ENCODE results near the gene COA1. TPM values are rescaled to one million over a fixed set of nuclear protein-coding genes. Genes with fewer than 3 reads are reported as not detected.

COA1 gene
- total and polyA plus RNA-seq, 9 of the 15 experiments (the other 6 are each of a cell fraction or from before 2014, with no cell fraction given) = 98.9 to 463 (median 181) TPM

DNA sequence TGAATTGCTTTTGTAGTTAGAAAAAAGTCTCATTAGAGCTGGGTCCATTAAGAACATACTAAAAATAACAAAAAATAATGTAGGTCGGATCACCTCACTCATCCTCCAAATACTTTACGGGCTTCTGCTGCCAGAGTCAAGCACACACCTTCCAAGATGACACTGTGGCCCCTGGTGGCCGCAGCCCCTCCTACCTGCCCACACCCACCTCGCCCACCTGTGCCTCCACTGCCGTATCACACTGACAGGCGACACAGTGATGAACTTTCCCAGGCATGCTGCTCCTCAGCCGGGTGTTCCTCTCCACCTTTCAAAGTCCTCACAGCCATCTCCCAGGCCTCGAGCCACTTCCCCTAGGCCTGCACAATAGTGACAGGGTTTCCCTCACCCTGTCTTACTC lies 85.5 kb downstream of the COA1 start:
- DNase-seq (ENCODE audit: extremely low read depth in 1 of 4, low spot score in 3 of 4) (no peak), ATAC-seq (no peak), FAIRE-seq (no peak)
- H3K27ac ChIP-seq (ENCODE audit: extremely low read depth, low read depth, low read length) = no peak overlapping the region
- H3K79me2 ChIP-seq (ENCODE audit: control insufficient read depth, insufficient read depth, low read length) = peaks cover 2% of the 10 kb centered on the region; the same call in 1 of the 3 replicates
- no peaks in the 10 kb centered on the region for H3K27me3 ChIP-seq (ENCODE audit: control insufficient read depth in 2 of 2, insufficient read depth in 2 of 2, low read length in 2 of 2)
- BruUV-seq (replicated peaks) = no TSS peak
- H3K9me1 ChIP-seq (ENCODE audit: control insufficient read depth, insufficient read depth, low read length) = no peaks in the 10 kb centered on the region
- 87% methylated on average over 8 of the region's 8 CpGs for WGBS (ENCODE audit: insufficient coverage, low coverage, missing lambda C conversion rate)
- H3K36me3 ChIP-seq (ENCODE audit: control insufficient read depth, insufficient read depth, low read length) = peaks cover 87% of the 10 kb centered on the region; the same call in 2 of the 3 replicates
- no peaks in the 10 kb centered on the region for H3K4me1 ChIP-seq (replicated peaks in 1 of 2; ENCODE audit: control insufficient read depth in 2 of 2, insufficient read depth in 2 of 2, low read length in 2 of 2)
- intact Hi-C loops (cut with micrococcal nuclease) (no loop called here), in situ Hi-C loops (cut with MboI) (no loop called here)
- H3K9me3 ChIP-seq (replicated peaks; ENCODE audit: control insufficient read depth, insufficient read depth, low read depth, low read length) = no peaks in the 10 kb centered on the region
- no peak overlapping the region for H3K4me3 ChIP-seq
- no peak overlapping the region for H3K9ac ChIP-seq (ENCODE audit: insufficient read depth in 1 of 2, low read depth in 2 of 2, low read length in 2 of 2)
- CTCF ChIA-PET (ENCODE audit: low intra/inter-chr PET ratio) = no interaction called here
- TF ChIP-seq SP2 (IDR thresholded peaks at IDR 0.05; ENCODE audit: extremely low read depth, low read depth, low read length, poor library complexity, severe bottlenecking) (no peak), ZSCAN29 (IDR thresholded peaks at IDR 0.05) (no peak)
- no peaks in the 10 kb centered on the region for H4K20me1 ChIP-seq (replicated peaks; ENCODE audit: control insufficient read depth, insufficient read depth, low read length)
- POLR2A ChIA-PET = interaction anchor here (0.6 kb wide), 1 partner anchor 697 kb away, joined by 3 read pairs; no protein-coding TSS in a partner anchor
- H3K4me2 ChIP-seq (ENCODE audit: insufficient read depth, low read length) = no peak overlapping the region
- H2AFZ ChIP-seq (ENCODE audit: low read depth, low read length) = no peak overlapping the region

DNA sequence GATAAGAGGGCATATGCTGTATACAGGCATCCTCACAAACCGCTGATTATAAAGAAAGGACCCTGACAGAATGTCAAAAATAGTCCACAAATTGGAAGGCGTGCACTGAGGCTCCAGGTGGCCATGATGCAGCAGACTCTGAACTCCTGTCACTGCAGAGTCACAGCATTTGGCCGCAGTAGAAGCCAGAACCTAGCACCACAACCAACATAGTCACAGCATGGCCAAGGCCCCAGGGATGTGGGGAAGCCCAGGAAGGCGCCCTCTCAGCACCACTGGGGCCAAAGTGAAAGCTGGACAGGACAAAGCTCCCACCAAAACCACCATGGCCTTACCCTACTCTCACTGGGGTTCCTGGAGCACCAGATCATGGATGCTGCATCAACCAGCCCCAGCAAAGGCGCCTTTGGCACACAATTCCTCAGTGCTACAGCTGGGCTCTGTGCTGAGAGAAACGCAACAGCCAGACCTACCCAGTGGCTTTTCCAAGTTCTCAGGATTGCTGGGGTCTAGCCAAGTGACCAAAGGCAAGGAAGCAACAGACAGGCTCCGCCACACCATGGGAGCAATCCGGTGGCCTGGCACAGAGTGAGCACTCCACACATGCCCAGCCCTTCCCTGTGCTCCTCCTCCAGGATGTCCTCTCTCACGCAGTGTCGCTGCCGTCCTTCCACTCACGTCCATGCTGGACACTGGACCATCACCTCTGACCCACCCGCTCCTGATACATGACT lies 86.3 kb downstream of the COA1 start:
- no peak overlapping the region for H2AFZ ChIP-seq (ENCODE audit: low read depth, low read length)
- DNase-seq (ENCODE audit: extremely low read depth in 1 of 4, low spot score in 3 of 4) = no peak
- TF ChIP-seq ZNF644 (tag; IDR thresholded peaks at IDR 0.05; ENCODE audit: low read depth) = no peak
- TF ChIP-seq RBM22 (IDR thresholded peaks at IDR 0.05; ENCODE audit: low read depth, low read length, poor library complexity, severe bottlenecking) = peak; percentile 28
- TF ChIP-seq SRSF7 (optimal IDR thresholded peaks at IDR 0.05; ENCODE audit: low read depth, low read length) = no peak
- no peaks in the 10 kb centered on the region for H3K9me1 ChIP-seq (ENCODE audit: control insufficient read depth, insufficient read depth, low read length)
- no peak overlapping the region for H3K4me3 ChIP-seq
- CTCF ChIA-PET (ENCODE audit: low intra/inter-chr PET ratio) = no interaction called here
- H3K4me2 ChIP-seq (ENCODE audit: insufficient read depth, low read length) = no peak overlapping the region
- no peaks in the 10 kb centered on the region for H3K4me1 ChIP-seq (replicated peaks in 1 of 2; ENCODE audit: control insufficient read depth in 2 of 2, insufficient read depth in 2 of 2, low read length in 2 of 2)
- BruUV-seq (replicated peaks) = no TSS peak
- no peaks in the 10 kb centered on the region for H4K20me1 ChIP-seq (replicated peaks; ENCODE audit: control insufficient read depth, insufficient read depth, low read length)
- no peak overlapping the region for H3K27ac ChIP-seq (ENCODE audit: extremely low read depth, low read depth, low read length)
- WGBS (ENCODE audit: insufficient coverage, low coverage, missing lambda C conversion rate) = 94% methylated on average over 13 of the region's 13 CpGs
- H3K27me3 ChIP-seq (ENCODE audit: control insufficient read depth in 2 of 2, insufficient read depth in 2 of 2, low read length in 2 of 2) = no peaks in the 10 kb centered on the region
- peaks cover 84% of the 10 kb centered on the region; the same call in 2 of the 3 replicates for H3K36me3 ChIP-seq (ENCODE audit: control insufficient read depth, insufficient read depth, low read length)
- H3K9me3 ChIP-seq (replicated peaks; ENCODE audit: control insufficient read depth, insufficient read depth, low read depth, low read length) = no peaks in the 10 kb centered on the region
- no peak for FAIRE-seq
- intact Hi-C loops (cut with micrococcal nuclease) = no loop called here
- no peak overlapping the region for H3K9ac ChIP-seq (ENCODE audit: insufficient read depth in 1 of 2, low read depth in 2 of 2, low read length in 2 of 2)
- POLR2A ChIA-PET = interaction anchor here (0.7 to 0.8 kb wide), 2 partner anchors 10 to 11 kb away, joined by 3 to 4 read pairs; no protein-coding TSS in a partner anchor
- H3K79me2 ChIP-seq (ENCODE audit: control insufficient read depth, insufficient read depth, low read length) = no peaks in the 10 kb centered on the region
- peak; percentile 36 for ATAC-seq
- in situ Hi-C loops (cut with MboI) = no loop called here
